Epithelial cell of proximal tubule (primary cell): ENCODE results near the gene PRKCD. TPM values are rescaled to one million over a fixed set of nuclear protein-coding genes. Genes with fewer than 3 reads are reported as not detected.

Source experiments
- DNase-seq: peaks from one replicate; pipeline ENCODE4 v3.0.0-alpha.2; 2011; ENCODE audit warnings: low read depth
- H3K4me3 ChIP-seq: 2 replicates; pipeline ENCODE4 v1.5.1; 2011; ENCODE audit warnings: low read depth, mild to moderate bottlenecking, low read length
- CTCF ChIP-seq: conservative IDR thresholded peaks from 2 replicates; pipeline ENCODE4 v1.5.1; 2012; ENCODE audit warnings: low read depth, mild to moderate bottlenecking, low read length
- total RNA-seq: library from RNA; depleted of rRNA; stranded (reverse); fragments of >200 nt; gene quantifications from 2 replicates; pipeline ENCODE4 v1.2.3, GENCODE V29; 2015

The PRKCD gene
- total RNA-seq, 1 donor from 2014 or later = 4.0 TPM

- no peak for DNase-seq
- no peak for TF ChIP-seq CTCF
- no peak overlapping the region for H3K4me3 ChIP-seq
Observed at GRCh38 chr3:53180305-53181023, 19.5 kb downstream of the PRKCD start.

- H3K4me3 ChIP-seq = no peak overlapping the region
- TF ChIP-seq CTCF = no peak
- DNase-seq = no peak
Observed at GRCh38 chr3:53181024-53181371, 20.0 kb downstream of the PRKCD start.

GRCh38 chr3:53181528-53181927 lies 20.5 kb downstream of the PRKCD start:
- H3K4me3 ChIP-seq = no peak overlapping the region
- no peak for DNase-seq
- TF ChIP-seq CTCF = no peak

- no peak overlapping the region for H3K4me3 ChIP-seq
- no peak for DNase-seq
- TF ChIP-seq CTCF = no peak
Observed at GRCh38 chr3:53182764-53183355, 21.9 kb downstream of the PRKCD start.

- H3K4me3 ChIP-seq = no peak overlapping the region
- TF ChIP-seq CTCF = no peak
- no peak for DNase-seq
Observed at GRCh38 chr3:53183514-53183913, 22.5 kb downstream of the PRKCD start.

GRCh38 chr3:53184701-53185100 lies 23.7 kb downstream of the PRKCD start:
- no peak for TF ChIP-seq CTCF
- DNase-seq = no peak

More at GRCh38 chr3:53184701-53185100, 23.7 kb downstream of the PRKCD start:
- no peak overlapping the region for H3K4me3 ChIP-seq
